Activated CD8-positive, alpha-beta memory T cell treated with anti-CD3 and anti-CD28 coated beads for 48 hours (primary cell): ENCODE measurements around the gene IL1RN.
A peak's percentile ranks its signal among the peaks of the same experiment; 100 is the strongest.

ENCODE experiments used
- DNase-seq, 3 experiments: peaks; one replicate each; pipeline ENCODE4 v3.0.0-alpha.2; 2020; ENCODE audit warnings: low read depth in 2 of 3, low spot score in 2 of 3

Gene IL1RN

DNA sequence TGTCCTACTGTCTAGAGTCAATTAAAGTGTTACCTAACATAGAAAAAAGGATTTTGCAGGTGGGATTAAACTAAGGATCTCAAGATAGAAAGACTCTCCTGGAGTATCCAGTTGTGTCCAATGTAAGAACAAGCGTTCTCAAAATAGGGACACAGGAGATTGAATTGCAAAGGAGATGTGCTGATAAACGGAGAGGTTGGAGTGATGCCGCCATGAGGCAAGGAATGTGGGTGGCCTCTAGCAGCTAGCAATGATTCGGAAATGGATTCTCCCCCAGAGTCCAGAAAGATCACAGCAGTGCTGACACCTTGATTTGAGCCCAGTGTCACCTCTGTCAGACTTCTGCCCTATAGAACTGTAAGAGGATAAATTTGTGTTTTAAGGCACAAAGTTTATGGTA lies 24.1 kb upstream of the IL1RN start:
- no peak for DNase-seq

DNA sequence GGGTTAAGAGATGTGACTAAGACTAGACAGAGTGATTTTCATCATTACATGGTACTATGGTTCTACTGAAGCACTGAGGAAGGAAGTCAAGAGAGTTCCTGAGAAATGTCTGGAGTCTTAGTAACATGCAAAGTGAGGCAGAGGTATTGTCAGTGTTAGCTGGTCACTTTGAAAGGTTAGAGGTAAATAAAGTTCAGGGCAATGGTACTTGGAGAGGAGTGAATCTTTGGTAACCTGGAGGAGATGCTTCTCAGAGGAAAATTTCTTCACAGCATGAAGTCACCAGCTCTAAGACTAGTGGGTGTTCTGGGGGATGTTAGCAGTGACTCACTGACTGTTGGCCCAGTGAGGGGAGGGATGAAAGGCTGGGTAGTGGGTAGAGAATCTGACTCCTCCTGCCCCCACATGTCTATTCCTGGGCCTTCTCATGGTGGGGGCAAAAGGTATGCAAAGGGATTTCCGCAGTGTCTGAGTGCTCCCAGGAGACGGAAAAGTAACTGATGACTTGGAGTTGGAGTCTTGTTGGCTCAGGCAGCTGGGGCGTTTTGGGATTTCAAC lies 23.3 kb upstream of the IL1RN start:
- DNase-seq: peak in 1 of 3 experiments; percentile 27

DNA sequence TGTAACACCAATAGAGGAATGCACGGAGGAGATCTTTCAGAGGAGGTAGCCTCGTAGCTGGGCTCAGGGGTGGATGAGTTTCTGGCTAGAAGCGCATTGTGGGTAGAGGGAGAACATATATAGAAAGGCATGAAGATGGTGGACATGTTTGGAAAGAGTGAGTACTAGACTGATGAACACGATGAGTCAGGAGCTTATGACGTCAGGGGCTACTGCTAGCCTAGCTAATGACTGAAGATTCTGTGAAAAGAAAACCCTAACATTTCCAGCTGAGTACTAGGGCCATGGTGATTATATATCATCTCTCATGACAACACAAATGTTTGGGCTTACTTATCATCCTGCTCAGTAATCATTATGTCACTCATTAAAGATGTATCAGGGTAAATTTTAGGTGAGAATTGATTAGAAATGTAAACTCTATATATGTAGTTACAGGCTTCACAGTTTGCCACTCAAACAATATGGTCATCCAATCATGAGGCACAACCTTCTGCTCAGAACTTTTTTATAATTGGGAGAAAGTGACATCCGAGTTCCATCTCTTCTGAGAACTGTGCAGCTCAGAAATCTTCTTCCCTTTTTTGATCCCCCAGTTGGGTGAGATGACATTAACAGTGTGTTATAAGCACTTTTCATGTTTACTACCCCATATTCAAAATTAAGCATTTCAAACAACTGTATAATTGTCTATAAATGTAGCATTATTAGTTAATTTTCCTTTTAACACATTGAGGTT lies 22.2 kb upstream of the IL1RN start:
- DNase-seq: no peak

GRCh38 chr2:113111121-113111520 lies 16.3 kb upstream of the IL1RN start:
- no peak for DNase-seq

DNA sequence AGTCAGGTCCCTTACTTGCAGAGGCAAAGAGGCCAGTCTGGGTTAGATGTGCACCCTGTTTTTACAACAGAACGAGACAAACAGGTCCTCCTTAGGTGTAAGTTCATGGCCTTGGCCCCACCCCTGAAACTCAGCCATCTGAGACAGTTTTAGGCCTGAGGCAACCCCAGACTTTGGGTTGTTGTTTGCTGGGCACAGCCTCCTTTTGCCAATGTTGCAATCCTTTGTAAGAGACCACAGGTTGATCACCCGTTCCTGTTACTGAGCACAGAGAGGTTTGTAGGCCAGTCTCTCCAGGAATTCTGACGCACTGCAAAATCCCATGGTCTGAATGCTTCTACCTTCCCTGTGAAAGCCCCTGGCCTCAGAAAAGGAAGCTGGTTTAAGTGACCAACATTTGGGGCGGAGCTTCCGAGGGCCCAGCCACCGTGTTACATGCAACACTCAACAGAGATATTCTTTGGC lies 15.5 kb upstream of the IL1RN start:
- DNase-seq: no peak

DNA sequence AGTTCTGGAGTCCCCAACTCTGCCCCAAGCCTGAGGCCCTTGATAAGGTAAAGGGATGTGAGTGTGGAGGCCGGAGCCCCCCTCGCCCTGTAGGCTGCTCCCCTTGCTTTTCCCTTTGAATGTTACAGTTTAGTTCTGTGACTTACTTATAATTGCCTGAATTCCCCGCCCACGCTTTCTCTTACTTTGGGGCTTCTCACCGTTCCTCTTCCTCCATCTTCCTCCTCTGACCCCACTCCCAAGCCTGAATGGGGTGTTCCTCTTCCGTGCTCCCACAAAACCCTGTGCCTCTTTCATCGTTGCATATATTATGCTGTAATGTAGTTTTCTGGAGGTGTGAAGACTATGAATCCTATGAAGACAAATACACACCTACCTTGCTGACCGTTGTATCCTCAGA lies 15.0 kb upstream of the IL1RN start:
- no peak for DNase-seq

DNA sequence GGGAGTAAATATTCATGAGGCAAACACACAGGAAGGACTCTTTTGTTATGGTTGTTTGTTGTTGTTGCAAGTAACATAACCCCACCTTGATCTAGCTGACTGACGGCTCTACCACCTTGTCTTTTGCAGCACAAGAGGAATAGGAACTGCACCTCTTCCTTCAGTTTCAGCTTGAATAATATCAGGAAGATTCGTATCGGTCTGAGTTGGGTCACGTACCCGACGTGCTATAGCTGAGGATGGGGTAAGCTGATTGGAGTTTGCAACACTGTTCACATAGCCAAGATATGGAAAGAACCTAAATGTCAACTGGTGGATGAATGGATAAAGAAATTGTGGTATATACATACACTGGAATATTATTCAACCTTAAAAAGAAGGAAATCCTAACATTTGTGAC lies 14.5 kb upstream of the IL1RN start:
- DNase-seq: no peak

GRCh38 chr2:113113807-113114206 lies 13.6 kb upstream of the IL1RN start:
- no peak for DNase-seq

GRCh38 chr2:113114224-113114945 lies 13.0 kb upstream of the IL1RN start:
- no peak for DNase-seq

DNA sequence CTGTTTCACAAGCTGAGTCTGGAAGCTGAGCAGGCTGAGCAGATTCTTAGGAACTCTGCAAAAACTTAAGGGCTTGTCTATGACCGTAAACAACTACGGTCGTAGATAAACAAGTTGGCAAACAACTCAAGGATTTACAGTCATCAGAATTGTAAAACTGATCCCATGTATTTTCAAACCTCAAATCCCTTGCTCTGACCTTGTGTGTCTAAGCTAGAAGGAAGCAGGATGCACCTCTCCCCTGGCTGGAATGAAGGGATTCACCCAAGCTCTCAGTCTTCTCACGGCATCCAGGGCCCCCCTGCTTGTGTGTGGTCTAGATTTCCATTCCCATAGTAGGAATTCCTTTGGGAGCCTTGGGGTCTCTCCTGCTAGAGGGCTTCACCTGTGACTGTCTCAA lies 12.4 kb upstream of the IL1RN start:
- no peak for DNase-seq

DNA sequence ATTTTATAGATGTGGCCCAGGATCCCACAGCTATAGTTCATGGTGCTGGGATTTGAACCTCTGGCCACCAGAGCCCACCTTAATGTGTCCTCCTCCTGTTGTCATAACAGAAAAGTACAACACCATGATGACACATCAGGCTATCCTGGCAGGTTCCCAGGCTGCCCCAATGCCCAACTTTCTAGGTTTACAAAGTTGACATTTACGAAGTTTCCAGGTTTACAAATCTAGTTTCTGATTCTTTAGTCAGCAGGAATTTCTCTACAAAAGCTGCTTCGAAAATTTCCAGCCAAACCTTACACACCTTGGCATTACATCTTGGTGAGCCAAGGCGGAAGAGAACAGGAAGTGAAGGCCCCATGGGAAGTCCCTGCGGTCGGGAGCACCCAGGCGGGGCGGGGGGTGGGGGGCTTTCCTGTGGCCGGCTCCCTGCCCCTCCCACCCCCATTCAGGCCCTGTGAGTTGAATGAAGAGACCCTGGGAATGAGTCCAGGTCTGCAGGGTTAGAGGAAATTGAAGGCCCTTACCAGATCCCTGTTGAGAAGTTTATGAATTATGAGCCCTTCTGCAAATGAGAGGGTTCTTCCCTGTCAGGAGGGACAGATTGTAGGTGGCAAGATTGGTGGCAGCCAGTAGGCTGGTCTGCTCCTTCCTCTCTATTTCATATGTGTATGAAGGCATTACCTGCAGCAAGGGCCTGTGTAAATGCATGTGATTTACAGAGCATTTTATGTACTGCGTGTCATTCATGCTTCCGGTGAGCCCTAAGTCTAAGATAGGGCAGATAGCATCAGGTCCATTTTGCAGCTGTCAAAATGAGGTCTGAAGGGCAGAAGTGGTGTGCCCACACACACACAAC lies 11.1 kb upstream of the IL1RN start:
- DNase-seq: no peak

DNA sequence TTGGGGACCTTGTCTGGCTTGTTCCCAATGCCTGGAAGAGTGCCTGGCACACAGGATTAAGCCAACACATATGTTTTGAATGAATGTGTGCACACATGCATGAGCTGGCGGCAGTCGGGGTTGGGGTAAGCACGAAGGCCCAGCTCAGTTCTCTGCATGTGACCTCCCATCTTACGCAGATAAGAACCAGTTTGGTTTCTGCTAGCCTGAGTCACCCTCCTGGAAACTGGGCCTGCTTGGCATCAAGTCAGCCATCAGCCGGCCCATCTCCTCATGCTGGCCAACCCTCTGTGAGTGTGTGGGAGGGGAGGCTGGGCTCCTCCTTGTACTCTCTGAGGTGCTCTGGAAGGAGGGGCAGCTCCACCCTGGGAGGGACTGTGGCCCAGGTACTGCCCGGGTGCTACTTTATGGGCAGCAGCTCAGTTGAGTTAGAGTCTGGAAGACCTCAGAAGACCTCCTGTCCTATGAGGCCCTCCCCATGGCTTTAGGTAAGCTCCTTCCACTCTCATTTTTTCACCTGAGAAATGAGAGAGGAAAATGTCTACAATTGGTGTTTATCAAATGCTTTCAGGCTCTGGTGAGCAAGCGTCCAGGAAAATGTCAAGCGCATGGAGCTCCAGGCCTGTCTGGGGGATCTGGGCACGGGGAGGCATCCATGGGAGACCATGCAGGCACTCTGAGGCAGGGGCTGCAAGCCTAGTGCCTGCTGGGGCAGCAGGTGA lies 9.7 kb upstream of the IL1RN start:
- DNase-seq: peak in 1 of 3 experiments; percentile 42

DNA sequence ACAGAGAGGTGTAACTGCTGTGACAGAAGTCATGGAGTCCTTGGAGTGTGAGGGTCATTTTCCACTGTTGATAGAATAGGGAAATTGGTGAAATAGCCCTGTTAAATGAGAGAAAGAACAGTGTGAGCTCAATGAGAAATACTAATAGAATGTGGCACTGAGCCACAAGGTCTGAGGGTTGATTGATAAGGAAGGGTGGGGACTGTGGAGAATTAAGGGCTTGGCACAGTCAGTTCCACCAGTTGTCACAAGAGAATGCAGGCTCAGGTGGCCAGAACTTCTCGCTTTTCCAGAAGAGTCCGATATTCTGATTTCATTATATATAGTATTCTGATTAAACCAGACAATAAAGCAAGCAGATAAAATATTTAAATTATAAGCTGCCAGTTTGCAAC lies 9.1 kb upstream of the IL1RN start:
- DNase-seq: no peak

DNA sequence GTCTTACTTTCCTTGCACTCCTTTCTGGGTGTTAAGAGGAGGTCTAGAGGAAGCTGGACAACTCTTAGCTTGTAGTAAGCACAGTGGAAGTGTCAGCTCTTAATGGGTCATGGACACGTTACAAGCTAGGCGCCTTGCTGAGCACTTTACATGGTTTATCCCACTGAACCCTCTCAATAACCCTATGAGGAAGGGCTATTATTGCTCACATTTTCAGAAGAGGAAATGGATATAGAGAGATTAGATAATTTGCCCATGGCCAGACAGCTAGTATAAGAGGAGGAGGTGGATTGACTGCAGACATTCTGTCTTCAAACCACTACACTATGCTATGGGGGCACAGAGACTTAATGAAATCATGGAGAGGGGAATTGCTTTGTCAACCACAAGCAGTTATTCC lies 8.3 kb upstream of the IL1RN start:
- no peak for DNase-seq

GRCh38 chr2:113120861-113121260 lies 6.5 kb upstream of the IL1RN start:
- DNase-seq: no peak

DNA sequence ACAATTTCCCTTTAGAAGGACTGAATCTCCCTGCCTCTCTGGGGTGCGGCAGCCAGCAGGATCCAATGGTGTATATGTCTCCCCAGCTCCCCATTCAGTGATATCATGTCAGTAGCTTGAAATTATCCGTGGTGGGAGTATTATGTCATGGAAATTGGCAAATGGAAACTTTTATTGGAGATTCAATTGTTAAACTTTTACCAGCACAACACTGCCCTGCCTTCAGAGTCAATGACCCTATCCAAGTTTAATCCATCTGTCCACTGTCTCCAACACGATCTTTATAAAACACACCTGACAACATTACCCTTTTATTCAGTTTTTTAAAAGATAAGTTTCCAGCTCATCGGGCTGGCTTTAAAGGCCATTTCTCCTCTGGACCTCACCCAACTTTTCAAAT lies 5.0 kb upstream of the IL1RN start:
- DNase-seq: no peak

GRCh38 chr2:113123726-113124125 lies 3.7 kb upstream of the IL1RN start:
- no peak for DNase-seq

GRCh38 chr2:113124181-113124961 lies 3.0 kb upstream of the IL1RN start:
- no peak for DNase-seq

DNA sequence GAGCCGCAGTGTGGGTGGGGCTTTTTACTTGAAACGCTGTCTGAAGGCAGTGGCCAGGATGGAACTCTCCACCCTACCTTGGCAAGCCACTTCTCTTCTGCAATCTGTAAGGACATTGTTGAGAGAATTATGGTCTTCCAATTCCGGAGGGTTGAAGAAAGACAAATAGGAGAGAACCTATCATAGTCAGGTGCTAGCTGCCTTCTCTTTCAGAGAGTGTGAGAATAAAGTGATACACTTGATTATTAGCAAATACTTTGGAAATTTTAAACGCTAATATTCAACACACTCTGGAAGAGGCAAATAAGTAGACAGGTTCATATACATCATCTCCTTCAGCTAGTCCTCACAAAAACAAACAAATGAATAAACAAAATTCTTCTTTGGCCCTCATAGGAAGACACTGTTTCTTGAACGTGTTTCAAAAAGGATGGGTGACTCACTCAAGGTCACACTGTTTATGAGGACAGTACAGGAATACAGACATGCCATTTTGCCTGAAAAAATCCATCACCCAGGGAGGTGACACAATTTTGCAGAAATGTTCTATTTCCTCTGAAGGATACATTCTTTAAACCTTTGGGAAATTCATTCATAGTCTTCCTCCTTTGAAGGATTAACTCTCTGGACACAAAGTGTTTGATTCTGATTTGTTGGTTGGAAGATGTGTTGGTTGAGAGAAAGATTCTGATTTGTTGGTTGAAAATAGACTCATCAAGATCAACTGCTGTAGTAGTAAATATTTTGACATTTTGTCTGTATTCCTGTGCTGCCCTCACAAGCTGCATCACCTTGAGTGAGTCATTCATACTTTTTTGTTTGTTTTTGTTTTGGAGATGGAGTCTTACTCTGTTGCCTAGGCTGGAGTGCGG lies 2.2 kb upstream of the IL1RN start:
- no peak for DNase-seq
